ENCODE results near the gene NRM. TPM values are rescaled to one million over a fixed set of nuclear protein-coding genes. Genes with fewer than 3 reads are reported as not detected.

The NRM gene
- total and polyA plus RNA-seq, 2 of the 13 experiments (the other 11 are each of a cell fraction or from before 2014, with no cell fraction given), result 12.5 to 16.0 TPM

DNA sequence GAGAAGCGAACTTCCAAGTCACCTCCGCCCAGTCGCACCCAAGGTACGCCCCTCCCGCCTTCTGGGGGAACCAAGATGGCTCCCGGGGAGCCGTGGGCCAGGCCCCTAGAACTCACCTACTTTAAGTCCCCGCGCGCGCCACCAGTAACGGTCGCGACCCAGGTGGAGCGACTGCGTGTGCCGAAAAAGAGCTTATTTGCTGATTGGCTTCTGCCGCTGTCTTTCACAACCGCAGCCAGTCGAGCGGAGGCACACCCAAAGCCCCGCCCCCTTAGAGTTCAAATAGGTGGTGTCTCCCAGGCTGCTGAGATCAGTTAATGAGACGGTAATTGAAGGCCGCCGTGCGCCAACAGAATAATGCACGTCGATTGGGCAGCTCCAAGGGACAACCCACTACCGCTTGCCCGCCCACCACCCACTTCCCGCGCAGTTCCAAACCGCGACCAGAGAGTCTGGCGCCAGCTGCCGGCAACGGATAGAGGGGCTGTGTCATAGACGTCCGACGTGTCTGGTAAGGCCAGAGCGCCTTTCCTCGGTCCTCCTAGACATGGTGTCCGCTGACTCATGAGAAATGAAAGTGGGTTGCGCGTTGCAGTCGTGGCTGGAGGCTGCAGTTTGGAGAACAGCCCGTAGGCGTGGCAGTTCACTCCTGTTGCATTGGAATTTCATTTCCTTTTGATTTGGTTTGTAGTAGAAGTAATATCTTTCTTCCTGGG is 26.5 kb upstream of the NRM start, which contains the start of gene MDC1 (continued):
- TF ChIP-seq ZNF781 (CRISPR knock-in tag; IDR thresholded peaks at IDR 0.05; ENCODE audit: borderline replicate concordance, not compliant biosample characterization) (no peak), ADNP (CRISPR knock-in tag; IDR thresholded peaks at IDR 0.05) (no peak; the same call in 1 of the 2 replicates), ZMYM4 (CRISPR knock-in tag; IDR thresholded peaks at IDR 0.05) (peak; percentile 99), FOXA1 (IDR thresholded peaks at IDR 0.05) (no peak), FOXA1 (CRISPR knock-in tag; IDR thresholded peaks at IDR 0.05) (peak; percentile 57; the same call in 1 of the 2 replicates), EED (CRISPR knock-in tag; IDR thresholded peaks at IDR 0.05) (peak; percentile 52; the same call in 1 of the 2 replicates), PPARG (CRISPR knock-in tag; conservative IDR thresholded peaks at IDR 0.05) (peak; percentile 52; the same call in 1 of the 2 replicates), ZNF772 (CRISPR knock-in tag; IDR thresholded peaks at IDR 0.05) (peak; percentile 99), KDM2A (CRISPR knock-in tag; IDR thresholded peaks at IDR 0.05; ENCODE audit: borderline replicate concordance, low read depth) (peak; percentile 98), POLR2A (IDR thresholded peaks at IDR 0.05; ENCODE audit: insufficient read depth in 1 of 2, low read depth in 2 of 2, low read length in 2 of 2) (peak; percentile 91 to 96), ZFP37 (CRISPR knock-in tag; IDR thresholded peaks at IDR 0.05; ENCODE audit: borderline replicate concordance) (no peak; the same call in 1 of the 2 replicates), ZNF605 (CRISPR knock-in tag; IDR thresholded peaks at IDR 0.05) (peak; percentile 94; the same call in 1 of the 2 replicates), ATF7 (IDR thresholded peaks at IDR 0.05) (no peak), ATF7 (CRISPR knock-in tag; IDR thresholded peaks at IDR 0.05) (peak; percentile 89), ZNF296 (CRISPR knock-in tag; conservative IDR thresholded peaks at IDR 0.05) (no peak), ZNF205 (CRISPR knock-in tag; IDR thresholded peaks at IDR 0.05) (peak; percentile 77; the same call in 1 of the 2 replicates), ZNF563 (CRISPR knock-in tag; IDR thresholded peaks at IDR 0.05) (peak; percentile 59; the same call in 1 of the 2 replicates), NAIF1 (CRISPR knock-in tag; IDR thresholded peaks at IDR 0.05; ENCODE audit: borderline replicate concordance) (no peak), ZFY (CRISPR knock-in tag; IDR thresholded peaks at IDR 0.05) (peak; percentile 83), ZNF530 (CRISPR knock-in tag; IDR thresholded peaks at IDR 0.05; ENCODE audit: low read depth) (no peak), ONECUT2 (CRISPR knock-in tag; IDR thresholded peaks at IDR 0.05) (no peak), MIER2 (CRISPR knock-in tag; IDR thresholded peaks at IDR 0.05) (peak; percentile 84), ATM (IDR thresholded peaks at IDR 0.05; ENCODE audit: borderline replicate concordance) (no peak), HNRNPLL (IDR thresholded peaks at IDR 0.05; ENCODE audit: low read depth, low read length, poor library complexity, severe bottlenecking) (peak; percentile 86), TEAD2 (CRISPR knock-in tag; IDR thresholded peaks at IDR 0.05) (no peak), XBP1 (CRISPR knock-in tag; IDR thresholded peaks at IDR 0.05) (peak; percentile 54; the same call in 1 of the 2 replicates)
- TF ChIP-seq, protein P1, sequence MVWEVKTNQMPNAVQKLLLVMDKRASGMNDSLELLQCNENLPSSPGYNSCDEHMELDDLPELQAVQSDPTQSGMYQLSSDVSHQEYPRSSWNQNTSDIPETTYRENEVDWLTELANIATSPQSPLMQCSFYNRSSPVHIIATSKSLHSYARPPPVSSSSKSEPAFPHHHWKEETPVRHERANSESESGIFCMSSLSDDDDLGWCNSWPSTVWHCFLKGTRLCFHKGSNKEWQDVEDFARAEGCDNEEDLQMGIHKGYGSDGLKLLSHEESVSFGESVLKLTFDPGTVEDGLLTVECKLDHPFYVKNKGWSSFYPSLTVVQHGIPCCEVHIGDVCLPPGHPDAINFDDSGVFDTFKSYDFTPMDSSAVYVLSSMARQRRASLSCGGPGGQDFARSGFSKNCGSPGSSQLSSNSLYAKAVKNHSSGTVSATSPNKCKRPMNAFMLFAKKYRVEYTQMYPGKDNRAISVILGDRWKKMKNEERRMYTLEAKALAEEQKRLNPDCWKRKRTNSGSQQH (CRISPR knock-in tag; IDR thresholded peaks at IDR 0.05; ENCODE audit: low read depth), result peak; percentile 98
- TF ChIP-seq, protein P2, sequence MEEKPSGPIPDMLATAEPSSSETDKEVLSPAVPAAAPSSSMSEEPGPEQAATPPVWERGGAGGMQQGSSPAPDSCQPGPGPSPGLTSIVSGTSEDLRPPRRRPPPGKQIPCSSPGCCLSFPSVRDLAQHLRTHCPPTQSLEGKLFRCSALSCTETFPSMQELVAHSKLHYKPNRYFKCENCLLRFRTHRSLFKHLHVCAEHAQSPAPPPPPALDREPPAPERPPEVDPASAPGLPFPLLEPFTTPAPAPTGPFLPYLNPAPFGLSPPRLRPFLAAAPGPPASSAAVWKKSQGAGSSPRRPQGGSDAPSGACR (CRISPR knock-in tag; IDR thresholded peaks at IDR 0.05), result peak; percentile 89
- TF ChIP-seq, protein P3, sequence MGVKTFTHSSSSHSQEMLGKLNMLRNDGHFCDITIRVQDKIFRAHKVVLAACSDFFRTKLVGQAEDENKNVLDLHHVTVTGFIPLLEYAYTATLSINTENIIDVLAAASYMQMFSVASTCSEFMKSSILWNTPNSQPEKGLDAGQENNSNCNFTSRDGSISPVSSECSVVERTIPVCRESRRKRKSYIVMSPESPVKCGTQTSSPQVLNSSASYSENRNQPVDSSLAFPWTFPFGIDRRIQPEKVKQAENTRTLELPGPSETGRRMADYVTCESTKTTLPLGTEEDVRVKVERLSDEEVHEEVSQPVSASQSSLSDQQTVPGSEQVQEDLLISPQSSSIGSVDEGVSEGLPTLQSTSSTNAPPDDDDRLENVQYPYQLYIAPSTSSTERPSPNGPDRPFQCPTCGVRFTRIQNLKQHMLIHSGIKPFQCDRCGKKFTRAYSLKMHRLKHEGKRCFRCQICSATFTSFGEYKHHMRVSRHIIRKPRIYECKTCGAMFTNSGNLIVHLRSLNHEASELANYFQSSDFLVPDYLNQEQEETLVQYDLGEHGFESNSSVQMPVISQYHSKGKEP (CRISPR knock-in tag; IDR thresholded peaks at IDR 0.05), result peak; percentile 53; the same call in 1 of the 2 replicates
- TF ChIP-seq, protein P4, sequence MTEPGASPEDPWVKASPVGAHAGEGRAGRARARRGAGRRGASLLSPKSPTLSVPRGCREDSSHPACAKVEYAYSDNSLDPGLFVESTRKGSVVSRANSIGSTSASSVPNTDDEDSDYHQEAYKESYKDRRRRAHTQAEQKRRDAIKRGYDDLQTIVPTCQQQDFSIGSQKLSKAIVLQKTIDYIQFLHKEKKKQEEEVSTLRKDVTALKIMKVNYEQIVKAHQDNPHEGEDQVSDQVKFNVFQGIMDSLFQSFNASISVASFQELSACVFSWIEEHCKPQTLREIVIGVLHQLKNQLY (CRISPR knock-in tag; IDR thresholded peaks at IDR 0.05), result peak; percentile 72

Measured in HepG2 (cell line).